ENCODE measurements around the gene DCTD.
A peak's percentile ranks its signal among the peaks of the same experiment; 100 is the strongest.
"Not testable (repeated sequence)": the region's sequence is repeated elsewhere in the genome, so short reads cannot be mapped to it uniquely, and the experiment has no call there.

The DCTD gene

GRCh38 chr4:182904211-182904761 lies 12.9 kb downstream of the DCTD start:
- H4K8ac ChIP-seq (ENCODE audit: low read depth, low read length): no peak overlapping the region
- H2BK15ac ChIP-seq (ENCODE audit: low read length): no peak overlapping the region
- H3K79me1 ChIP-seq (ENCODE audit: low read depth, low read length): peaks cover 7% of the 10 kb centered on the region
- H3K18ac ChIP-seq (ENCODE audit: low read length): peak overlapping the region; percentile 33
- H4K91ac ChIP-seq (ENCODE audit: low read depth, low read length, poor library complexity): no peak overlapping the region
- H3K14ac ChIP-seq (ENCODE audit: low read length): no peak overlapping the region
- no peak overlapping the region for H2AK5ac ChIP-seq (ENCODE audit: low read depth, low read length)
- H3K4me1 ChIP-seq (ENCODE audit: control insufficient read depth in 2 of 2, insufficient read depth in 1 of 2, low read depth in 1 of 2, low read length in 2 of 2): peaks cover 0 to 19% of the 10 kb centered on the region in 2 donors
- no peak overlapping the region for H3K4me2 ChIP-seq (ENCODE audit: insufficient read depth, low read length, poor library complexity, severe bottlenecking)
- H2BK120ac ChIP-seq (ENCODE audit: low read depth, low read length): no peak overlapping the region
- H3K36me3 ChIP-seq (replicated peaks in 1 of 2; ENCODE audit: control insufficient read depth in 2 of 2, insufficient read depth in 2 of 2, low read length in 2 of 2): peaks cover 19 to 96% of the 10 kb centered on the region in 2 donors
- H3K23ac ChIP-seq (ENCODE audit: low read depth, low read length, poor library complexity): no peak overlapping the region
- WGBS, 2 donors (ENCODE audit: extremely low coverage in 2 of 2, insufficient read length in 2 of 2, insufficient replicate concordance in 1 of 2): no CpG with 5 or more reads among the region's 12 CpGs
- H2BK12ac ChIP-seq (ENCODE audit: low read length): no peak overlapping the region
- no peak overlapping the region for H3K9ac ChIP-seq (ENCODE audit: low read depth, low read length, poor library complexity)
- no peak overlapping the region for H2BK5ac ChIP-seq (ENCODE audit: low read length)
- DNase-seq (ENCODE audit: low spot score): no peak
- H3K27me3 ChIP-seq (ENCODE audit: control insufficient read depth in 3 of 3, insufficient read depth in 3 of 3, low read depth in 1 of 3, low read length in 3 of 3): no peaks in the 10 kb centered on the region
- H3K4me3 ChIP-seq (ENCODE audit: low read length in 2 of 2): no peak overlapping the region
- no peak overlapping the region for H3K27ac ChIP-seq (replicated peaks; ENCODE audit: low read length)
- H3K9me3 ChIP-seq (replicated peaks in 1 of 2; ENCODE audit: control insufficient read depth in 2 of 2, insufficient read depth in 1 of 2, low read depth in 1 of 2, low read length in 2 of 2): no peaks in the 10 kb centered on the region
- H3K4ac ChIP-seq (ENCODE audit: low read length): no peak overlapping the region
- no peak overlapping the region for H2AFZ ChIP-seq (ENCODE audit: low read length)

GRCh38 chr4:182903013-182903412 lies 14.2 kb downstream of the DCTD start:
- H2BK15ac ChIP-seq (ENCODE audit: low read length): no peak overlapping the region
- no peak overlapping the region for H2BK120ac ChIP-seq (ENCODE audit: low read depth, low read length)
- no peak overlapping the region for H3K4me3 ChIP-seq (ENCODE audit: low read length in 2 of 2)
- H3K23ac ChIP-seq (ENCODE audit: low read depth, low read length, poor library complexity): no peak overlapping the region
- no peaks in the 10 kb centered on the region for H3K9me3 ChIP-seq (replicated peaks in 1 of 2; ENCODE audit: control insufficient read depth in 2 of 2, insufficient read depth in 1 of 2, low read depth in 1 of 2, low read length in 2 of 2)
- DNase-seq (ENCODE audit: low spot score): no peak
- peaks cover 0 to 21% of the 10 kb centered on the region in 2 donors for H3K4me1 ChIP-seq (ENCODE audit: control insufficient read depth in 2 of 2, insufficient read depth in 1 of 2, low read depth in 1 of 2, low read length in 2 of 2)
- H2BK5ac ChIP-seq (ENCODE audit: low read length): no peak overlapping the region
- no CpG with 5 or more reads among the region's 9 CpGs for WGBS, 2 donors (ENCODE audit: extremely low coverage in 2 of 2, insufficient read length in 2 of 2, insufficient replicate concordance in 1 of 2)
- no peak overlapping the region for H2AFZ ChIP-seq (ENCODE audit: low read length)
- no peak overlapping the region for H3K18ac ChIP-seq (ENCODE audit: low read length)
- H3K14ac ChIP-seq (ENCODE audit: low read length): no peak overlapping the region
- peak overlapping the region; percentile 33 for H2AK5ac ChIP-seq (ENCODE audit: low read depth, low read length)
- no peak overlapping the region for H3K4me2 ChIP-seq (ENCODE audit: insufficient read depth, low read length, poor library complexity, severe bottlenecking)
- H3K4ac ChIP-seq (ENCODE audit: low read length): no peak overlapping the region
- H4K8ac ChIP-seq (ENCODE audit: low read depth, low read length): peak overlapping the region; percentile 32
- H2BK12ac ChIP-seq (ENCODE audit: low read length): no peak overlapping the region
- no peaks in the 10 kb centered on the region for H3K27me3 ChIP-seq (ENCODE audit: control insufficient read depth in 3 of 3, insufficient read depth in 3 of 3, low read depth in 1 of 3, low read length in 3 of 3)
- no peak overlapping the region for H3K9ac ChIP-seq (ENCODE audit: low read depth, low read length, poor library complexity)
- H3K36me3 ChIP-seq (replicated peaks in 1 of 2; ENCODE audit: control insufficient read depth in 2 of 2, insufficient read depth in 2 of 2, low read length in 2 of 2): peaks cover 19 to 95% of the 10 kb centered on the region in 2 donors
- peaks cover 7% of the 10 kb centered on the region for H3K79me1 ChIP-seq (ENCODE audit: low read depth, low read length)
- no peak overlapping the region for H4K91ac ChIP-seq (ENCODE audit: low read depth, low read length, poor library complexity)
- H3K27ac ChIP-seq (replicated peaks; ENCODE audit: low read length): no peak overlapping the region

DNA sequence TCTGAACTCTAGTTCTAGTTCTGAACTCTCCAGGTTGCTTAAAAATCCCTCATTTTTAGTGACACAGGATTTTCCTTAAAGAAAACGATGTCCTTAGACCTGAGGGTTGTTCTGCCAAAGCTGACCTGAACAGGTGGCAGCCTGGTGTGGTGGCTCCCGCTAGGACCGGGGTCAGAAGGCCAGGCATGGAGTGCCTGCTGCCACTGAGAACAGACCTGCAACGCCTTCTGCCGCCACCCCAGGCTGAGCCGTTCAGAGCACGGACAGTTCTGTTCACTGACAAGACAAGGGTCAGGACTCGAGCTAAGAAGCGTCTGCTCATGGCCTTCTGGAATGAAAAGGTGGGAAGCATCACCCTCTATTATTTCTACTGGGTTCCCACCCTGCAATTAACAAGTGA lies 15.8 kb downstream of the DCTD start:
- Histone ChIP-seq H4K8ac (ENCODE audit: low read depth, low read length) (no peak overlapping the region), H3K27me3 (ENCODE audit: control insufficient read depth in 3 of 3, insufficient read depth in 3 of 3, low read depth in 1 of 3, low read length in 3 of 3) (no peaks in the 10 kb centered on the region), H2BK5ac (ENCODE audit: low read length) (no peak overlapping the region), H3K4me2 (ENCODE audit: insufficient read depth, low read length, poor library complexity, severe bottlenecking) (no peak overlapping the region), H3K14ac (ENCODE audit: low read length) (no peak overlapping the region), H3K9me3 (replicated peaks in 1 of 2; ENCODE audit: control insufficient read depth in 2 of 2, insufficient read depth in 1 of 2, low read depth in 1 of 2, low read length in 2 of 2) (no peaks in the 10 kb centered on the region), H3K4ac (ENCODE audit: low read length) (no peak overlapping the region), H3K4me1 (ENCODE audit: control insufficient read depth in 2 of 2, insufficient read depth in 1 of 2, low read depth in 1 of 2, low read length in 2 of 2) (peaks cover 0 to 25% of the 10 kb centered on the region in 2 donors), H3K9ac (ENCODE audit: low read depth, low read length, poor library complexity) (no peak overlapping the region), H3K36me3 (replicated peaks in 1 of 2; ENCODE audit: control insufficient read depth in 2 of 2, insufficient read depth in 2 of 2, low read length in 2 of 2) (peaks cover 22 to 92% of the 10 kb centered on the region in 2 donors), H3K79me1 (ENCODE audit: low read depth, low read length) (peaks cover 7% of the 10 kb centered on the region), H2BK15ac (ENCODE audit: low read length) (no peak overlapping the region), H3K23ac (ENCODE audit: low read depth, low read length, poor library complexity) (no peak overlapping the region), H2AFZ (ENCODE audit: low read length) (no peak overlapping the region), H3K18ac (ENCODE audit: low read length) (peak overlapping the region; percentile 35), H2AK5ac (ENCODE audit: low read depth, low read length) (no peak overlapping the region), H2BK12ac (ENCODE audit: low read length) (no peak overlapping the region), H4K91ac (ENCODE audit: low read depth, low read length, poor library complexity) (no peak overlapping the region), H2BK120ac (ENCODE audit: low read depth, low read length) (no peak overlapping the region), H3K27ac (replicated peaks; ENCODE audit: low read length) (no peak overlapping the region), H3K4me3 (ENCODE audit: low read length in 2 of 2) (no peak overlapping the region)
- no peak for DNase-seq (ENCODE audit: low spot score)
- WGBS, 2 donors (ENCODE audit: extremely low coverage in 2 of 2, insufficient read length in 2 of 2, insufficient replicate concordance in 1 of 2): no CpG with 5 or more reads among the region's 9 CpGs

DNA sequence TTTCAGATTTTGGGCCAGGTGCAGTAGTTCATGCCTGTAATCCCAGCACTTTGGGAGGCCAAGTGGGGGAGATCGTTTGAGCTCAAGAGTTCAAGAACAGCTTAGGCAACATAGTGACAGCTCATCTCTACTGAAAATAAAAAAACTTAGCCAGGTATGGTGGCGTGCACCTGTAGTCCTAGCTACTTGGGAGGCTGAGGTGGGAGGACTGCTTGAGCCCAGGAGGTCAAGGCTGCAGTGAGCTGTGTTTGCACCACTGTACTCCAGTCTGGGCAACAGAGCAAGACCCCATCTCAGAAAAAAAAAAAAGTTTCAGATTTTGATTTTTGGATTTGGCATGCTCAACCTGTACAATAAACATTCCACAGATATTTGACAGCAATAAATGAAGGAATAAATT lies 17.2 kb downstream of the DCTD start:
- not testable (repeated sequence) for H3K18ac ChIP-seq (ENCODE audit: low read length); H2BK15ac ChIP-seq (ENCODE audit: low read length); H3K9ac ChIP-seq (ENCODE audit: low read depth, low read length, poor library complexity); H4K8ac ChIP-seq (ENCODE audit: low read depth, low read length); H2BK5ac ChIP-seq (ENCODE audit: low read length); H3K79me1 ChIP-seq (ENCODE audit: low read depth, low read length); H3K4ac ChIP-seq (ENCODE audit: low read length); H3K27me3 ChIP-seq (ENCODE audit: control insufficient read depth in 3 of 3, insufficient read depth in 3 of 3, low read depth in 1 of 3, low read length in 3 of 3); H2AK5ac ChIP-seq (ENCODE audit: low read depth, low read length); H2BK120ac ChIP-seq (ENCODE audit: low read depth, low read length); H3K27ac ChIP-seq (replicated peaks; ENCODE audit: low read length); DNase-seq (ENCODE audit: low spot score); H4K91ac ChIP-seq (ENCODE audit: low read depth, low read length, poor library complexity); H3K23ac ChIP-seq (ENCODE audit: low read depth, low read length, poor library complexity); H3K14ac ChIP-seq (ENCODE audit: low read length); H3K4me2 ChIP-seq (ENCODE audit: insufficient read depth, low read length, poor library complexity, severe bottlenecking); H3K9me3 ChIP-seq (replicated peaks in 1 of 2; ENCODE audit: control insufficient read depth in 2 of 2, insufficient read depth in 1 of 2, low read depth in 1 of 2, low read length in 2 of 2); H2BK12ac ChIP-seq (ENCODE audit: low read length); H3K4me3 ChIP-seq (ENCODE audit: low read length in 2 of 2); H2AFZ ChIP-seq (ENCODE audit: low read length)
- Histone ChIP-seq H3K36me3 (replicated peaks in 1 of 2; ENCODE audit: control insufficient read depth in 2 of 2, insufficient read depth in 2 of 2, low read length in 2 of 2) (peaks cover 20 to 96% of the 10 kb centered on the region in 2 donors), H3K4me1 (ENCODE audit: control insufficient read depth in 2 of 2, insufficient read depth in 1 of 2, low read depth in 1 of 2, low read length in 2 of 2) (peaks cover 0 to 22% of the 10 kb centered on the region in 2 donors)
- no CpG with 5 or more reads among the region's 2 CpGs for WGBS, 2 donors (ENCODE audit: extremely low coverage in 2 of 2, insufficient read length in 2 of 2, insufficient replicate concordance in 1 of 2)

All from neuronal stem cell (in vitro differentiated cells).